Fibroblast of skin of scalp (primary cell): ENCODE measurements around the gene FAIM2.
"Not testable (repeated sequence)": the region's sequence is repeated elsewhere in the genome, so short reads cannot be mapped to it uniquely, and the experiment has no call there.

Experiments used
- DNase-seq: peaks from one replicate; pipeline ENCODE4 v3.0.0-alpha.2; 2013

The FAIM2 gene

GRCh38 chr12:49893753-49894750 is 9.6 kb downstream of the FAIM2 start:
- DNase-seq = peak; percentile 43

- no peak for DNase-seq
Observed at GRCh38 chr12:49892732-49893317, 10.9 kb downstream of the FAIM2 start.

- DNase-seq = no peak
Observed at GRCh38 chr12:49892084-49892731, 11.5 kb downstream of the FAIM2 start.

GRCh38 chr12:49891476-49891875 is 12.2 kb downstream of the FAIM2 start:
- no peak for DNase-seq

- no peak for DNase-seq
Observed at GRCh38 chr12:49891012-49891411, 12.7 kb downstream of the FAIM2 start.

GRCh38 chr12:49890096-49890461 is 13.6 kb downstream of the FAIM2 start:
- DNase-seq = no peak

- no peak for DNase-seq
Observed at GRCh38 chr12:49889361-49890095, 14.2 kb downstream of the FAIM2 start.

- no peak for DNase-seq
Observed at GRCh38 chr12:49888461-49889151, 15.1 kb downstream of the FAIM2 start.

- DNase-seq = no peak
Observed at GRCh38 chr12:49887536-49888401, 15.9 kb downstream of the FAIM2 start.

- no peak for DNase-seq
Observed at GRCh38 chr12:49887091-49887490, 16.6 kb downstream of the FAIM2 start.

GRCh38 chr12:49885663-49886461 is 17.8 kb downstream of the FAIM2 start:
- DNase-seq = no peak

- no peak for DNase-seq
Observed at GRCh38 chr12:49885118-49885517, 18.6 kb downstream of the FAIM2 start.

GRCh38 chr12:49882851-49883464 is 20.7 kb downstream of the FAIM2 start:
- DNase-seq = no peak

- no peak for DNase-seq
Observed at GRCh38 chr12:49882248-49882850, 21.4 kb downstream of the FAIM2 start.

GRCh38 chr12:49881415-49882247 is 22.1 kb downstream of the FAIM2 start:
- DNase-seq = no peak

GRCh38 chr12:49880756-49881414 is 22.8 kb downstream of the FAIM2 start:
- no peak for DNase-seq

- DNase-seq = not testable (repeated sequence)
Observed at GRCh38 chr12:49879065-49879464, 24.6 kb downstream of the FAIM2 start.

GRCh38 chr12:49878021-49878420 is 25.7 kb downstream of the FAIM2 start:
- no peak for DNase-seq
